HG03558 (cell line): ENCODE measurements around the gene AGFG1.
"Not testable (repeated sequence)": the region's sequence is repeated elsewhere in the genome, so short reads cannot be mapped to it uniquely, and the experiment has no call there.

Experiments
- ATAC-seq: cut with Tn5 transposase; IDR thresholded peaks from one replicate; pipeline ENCODE4 v1.9.1; 2021; ENCODE audit warnings: moderate number of reproducible peaks; ENCODE audit not compliant: unreplicated experiment; ENCODE audit errors: extremely low read depth

Gene AGFG1

DNA sequence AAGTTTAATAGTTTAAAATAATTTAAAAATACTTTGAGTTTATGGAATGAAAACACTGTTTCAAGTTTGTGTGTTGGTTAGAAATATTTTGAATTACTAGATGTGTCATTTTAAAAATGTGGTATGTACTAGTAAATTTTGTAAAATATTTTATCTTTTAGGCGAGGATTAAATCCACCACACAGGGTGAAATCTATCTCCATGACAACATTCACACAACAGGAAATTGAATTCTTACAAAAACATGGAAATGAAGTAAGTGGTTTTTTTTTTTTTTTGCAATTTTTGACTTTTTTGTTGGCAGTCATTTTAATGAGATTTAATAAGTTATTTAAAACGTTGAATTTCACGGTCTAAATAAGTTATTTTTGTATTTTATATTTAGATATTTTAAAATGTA is 19.4 kb downstream of the AGFG1 start:
- ATAC-seq: no peak

- ATAC-seq: no peak
These were observed 21.6 kb downstream of the AGFG1 start for GRCh38 chr2:227493524-227493923.

GRCh38 chr2:227497158-227497557 is 25.2 kb downstream of the AGFG1 start:
- no peak for ATAC-seq

DNA sequence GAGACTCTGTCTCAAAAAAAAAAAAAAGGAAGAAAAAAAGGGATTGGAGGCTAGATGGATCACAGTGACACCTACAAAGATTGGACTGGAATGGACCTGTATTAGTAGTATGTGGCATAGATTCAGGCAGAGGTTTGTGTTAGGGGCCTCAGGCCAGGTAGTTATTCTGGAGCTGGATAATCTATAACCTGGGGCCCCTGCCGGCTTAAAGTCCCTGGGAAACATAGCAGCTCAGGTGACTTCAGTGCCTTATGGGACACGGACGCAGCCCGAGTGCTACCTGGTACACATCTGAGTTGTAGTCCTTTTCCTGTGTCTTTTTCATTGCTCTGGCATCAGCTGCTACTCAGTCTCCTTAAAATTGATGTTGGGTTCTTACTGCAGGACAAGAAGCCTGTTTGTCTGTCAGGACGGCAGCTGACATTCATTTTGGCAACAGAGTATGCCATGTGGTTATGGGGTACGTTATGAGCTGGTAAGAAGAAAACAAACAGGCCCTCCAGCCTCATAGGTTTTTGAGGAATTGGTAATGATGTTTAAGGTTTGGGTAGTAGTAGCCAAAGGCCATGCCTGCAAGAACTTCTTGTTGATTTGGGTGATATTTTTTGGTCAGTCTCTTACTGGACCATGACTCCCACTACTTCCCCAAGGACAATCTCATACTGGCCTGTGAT is 27.8 kb downstream of the AGFG1 start:
- no peak for ATAC-seq

- no peak for ATAC-seq
These were observed 28.3 kb downstream of the AGFG1 start for GRCh38 chr2:227500301-227500630.

DNA sequence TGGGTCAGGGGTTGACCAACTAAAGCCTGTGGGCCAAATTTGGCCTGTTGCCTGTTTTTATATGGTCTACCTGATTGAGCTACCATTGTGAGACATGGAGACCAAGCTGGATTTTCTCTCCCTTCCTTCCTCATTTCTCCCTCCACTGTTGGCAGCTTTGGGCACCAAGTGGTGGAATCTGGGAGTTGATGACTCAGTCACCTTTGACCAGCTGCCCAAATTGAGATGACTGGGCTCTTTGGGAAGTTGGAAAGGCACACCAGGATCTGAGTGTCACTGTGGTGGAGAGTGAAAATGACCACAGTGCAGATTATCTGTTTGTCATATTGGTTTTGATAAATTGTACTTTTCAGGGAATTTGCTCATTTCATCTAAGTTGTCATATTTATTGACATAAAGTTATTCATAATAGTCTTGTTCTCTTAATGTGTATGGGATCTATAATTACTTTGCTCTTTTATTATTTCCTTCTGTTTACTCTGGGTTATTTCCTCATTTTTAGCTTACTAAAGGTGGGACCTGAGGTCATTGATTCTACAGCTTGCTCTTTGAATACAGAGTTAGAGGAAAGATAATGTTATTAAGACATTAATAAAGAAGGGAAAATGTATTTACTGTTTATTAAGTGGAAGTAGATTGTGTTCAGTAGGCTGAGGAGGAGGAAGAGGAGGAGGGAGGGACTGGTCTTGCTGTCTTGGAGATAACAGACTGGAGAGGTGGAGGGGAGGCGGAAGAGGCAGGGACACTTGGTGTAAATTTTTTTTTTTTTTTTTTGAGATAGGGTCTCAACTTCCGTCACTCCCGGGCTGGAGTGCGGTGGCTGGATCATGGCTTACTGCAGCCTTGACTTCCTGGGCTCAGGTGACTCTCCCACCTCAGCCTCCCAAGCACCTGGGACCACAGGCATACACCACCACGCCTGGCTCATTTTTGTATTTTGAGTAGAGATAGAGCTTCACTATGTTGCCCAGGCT is 31.8 kb downstream of the AGFG1 start:
- no peak for ATAC-seq

DNA sequence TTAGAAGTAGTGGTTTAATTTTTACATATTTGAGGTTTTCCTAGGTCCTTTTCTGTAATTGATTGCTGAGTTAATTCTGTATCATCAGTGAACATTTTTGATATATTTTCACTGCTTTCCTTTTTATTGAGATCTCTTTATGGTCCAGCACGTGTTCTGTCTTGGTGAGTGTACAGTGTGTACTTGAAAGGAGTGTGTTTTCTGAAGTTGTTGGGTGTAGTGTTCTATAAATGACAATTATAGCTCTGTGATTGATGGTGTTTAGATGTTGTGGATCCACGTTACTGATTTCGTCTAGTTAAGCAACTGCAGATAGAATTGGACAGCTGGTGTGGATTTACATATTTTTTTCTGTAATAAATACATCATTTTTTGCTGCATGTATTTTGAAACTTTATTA is 32.7 kb downstream of the AGFG1 start:
- ATAC-seq: no peak

DNA sequence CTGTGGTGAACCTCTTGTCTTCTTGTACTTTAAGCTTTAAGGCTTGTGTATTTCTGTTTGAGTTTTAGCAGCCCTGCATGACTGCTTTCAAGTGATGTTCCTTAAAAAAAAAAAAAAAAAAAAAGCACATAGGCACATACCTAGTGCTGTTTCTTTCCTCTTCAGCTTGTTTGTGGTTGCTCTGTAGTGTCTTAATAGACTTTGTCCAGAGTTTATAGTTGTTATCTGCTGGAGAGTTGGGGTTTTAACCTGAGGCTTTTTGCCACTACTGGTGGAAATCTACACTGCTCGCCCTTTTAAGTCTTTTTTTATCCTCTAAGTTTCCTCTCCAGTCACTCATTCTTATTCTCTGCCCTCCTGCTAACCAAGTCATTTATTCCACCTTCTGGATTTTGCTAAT is 34.5 kb downstream of the AGFG1 start:
- no peak for ATAC-seq

DNA sequence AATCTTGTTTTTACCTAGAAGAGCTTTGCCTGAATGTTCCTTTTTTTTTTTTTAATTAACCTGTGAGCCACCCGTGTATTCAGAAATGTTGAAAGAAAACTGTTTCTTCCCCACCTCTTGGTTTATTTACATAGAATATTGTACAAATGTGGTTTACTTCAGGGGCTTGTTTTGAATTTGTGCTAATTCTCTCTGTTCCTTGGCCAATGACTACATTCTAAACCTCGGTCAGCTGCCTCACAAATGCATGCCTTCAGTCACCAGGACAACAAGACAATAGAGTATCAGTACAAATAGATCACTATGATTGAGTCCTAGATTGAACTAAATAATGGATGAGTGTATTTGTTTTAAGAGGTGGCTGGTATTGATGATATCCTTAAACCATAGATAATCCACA is 36.0 kb downstream of the AGFG1 start:
- ATAC-seq: no peak

DNA sequence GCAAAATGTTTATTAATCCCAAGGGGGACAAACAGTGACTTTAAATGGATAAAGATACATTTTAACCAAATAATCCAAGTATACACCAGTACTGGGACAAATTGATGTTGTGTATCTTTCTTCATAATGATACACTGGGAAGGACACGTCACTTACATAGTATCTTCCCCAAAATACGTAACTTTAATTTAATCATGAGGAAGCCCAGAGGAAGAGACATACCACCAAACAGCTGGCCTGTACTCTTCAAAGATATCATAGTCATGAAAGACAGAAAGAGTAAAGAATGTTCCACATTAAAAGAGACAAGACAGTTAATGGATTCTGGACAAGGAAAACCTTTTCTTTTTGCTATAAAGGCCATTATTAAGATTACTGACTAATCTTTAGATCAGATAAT is 37.1 kb downstream of the AGFG1 start:
- no peak for ATAC-seq

DNA sequence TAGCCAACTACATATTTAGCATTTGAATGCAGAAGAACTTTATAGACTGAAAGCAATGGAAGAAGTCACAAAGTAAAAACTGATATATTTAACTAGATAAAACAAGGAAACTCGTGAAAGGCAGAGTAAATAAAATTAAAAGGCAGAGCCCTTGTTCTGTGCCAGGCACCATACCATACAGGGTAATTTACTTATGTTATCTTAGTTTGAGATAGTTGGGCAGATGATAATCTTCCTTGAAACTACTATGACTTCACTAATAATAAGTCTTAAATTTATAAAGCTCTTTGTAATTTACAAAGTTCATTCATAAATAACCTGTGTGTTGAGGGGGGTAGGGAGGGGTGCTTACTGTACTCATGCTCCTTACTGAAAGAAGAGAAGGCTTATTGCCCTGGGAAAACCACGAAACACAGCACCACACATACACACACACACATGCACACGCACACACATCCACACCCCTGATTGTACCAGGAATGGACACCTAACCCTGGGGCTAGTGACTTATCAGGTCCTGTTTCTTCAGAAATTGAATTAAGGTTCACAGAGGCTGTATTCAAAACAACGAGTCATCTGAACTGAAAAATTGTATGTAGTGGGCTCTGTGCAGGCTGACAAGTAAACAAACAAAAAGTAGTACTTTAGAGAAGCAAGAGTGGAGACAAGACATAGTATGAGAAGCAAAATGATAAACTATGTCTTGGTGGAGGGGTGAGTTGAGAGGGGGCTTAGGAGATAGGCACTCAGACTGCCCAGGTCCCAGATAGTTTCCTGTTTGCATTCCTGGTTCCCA is 38.1 kb downstream of the AGFG1 start:
- no peak for ATAC-seq

DNA sequence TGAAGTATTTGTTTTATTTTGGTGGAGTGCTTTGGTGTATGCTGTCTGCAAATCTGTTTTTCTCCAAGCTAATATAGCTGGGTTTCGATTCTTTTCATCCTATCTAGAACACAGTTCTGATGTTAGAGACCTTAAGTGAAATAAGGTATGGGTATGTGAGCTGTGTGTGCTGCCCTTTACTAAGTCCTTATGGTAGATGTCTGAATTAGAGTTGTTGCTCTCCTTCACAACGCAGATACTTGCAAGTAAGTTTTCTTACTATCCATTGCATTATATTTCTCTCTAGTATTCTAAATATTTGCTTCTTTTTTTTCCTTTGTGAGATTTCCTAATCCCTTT is 38.6 kb downstream of the AGFG1 start:
- ATAC-seq: no peak

- ATAC-seq: no peak
These were observed 39.4 kb downstream of the AGFG1 start for GRCh38 chr2:227511239-227511930.

- ATAC-seq: no peak
These were observed 40.0 kb downstream of the AGFG1 start for GRCh38 chr2:227511955-227512354.

GRCh38 chr2:227513113-227513512 is 41.2 kb downstream of the AGFG1 start:
- ATAC-seq: no peak

DNA sequence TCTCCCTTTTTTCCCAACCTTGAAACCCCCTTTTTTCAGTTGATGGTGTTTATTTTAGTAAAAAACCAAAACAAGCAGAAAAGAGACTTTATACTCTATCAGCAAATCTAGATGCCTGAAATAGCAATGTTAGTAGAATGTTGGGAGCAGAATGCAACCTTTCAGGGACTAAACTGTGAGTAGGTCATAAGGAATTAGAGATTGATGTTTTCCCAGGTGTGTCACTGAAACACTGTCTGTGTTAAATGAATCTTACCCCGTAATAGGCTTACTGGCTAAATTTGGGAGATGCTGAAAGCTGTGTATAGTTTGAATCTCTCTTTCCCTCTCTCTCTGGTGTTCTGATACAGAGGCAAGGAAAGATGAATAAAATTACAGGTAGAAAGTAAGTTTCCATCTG is 43.8 kb downstream of the AGFG1 start:
- ATAC-seq: no peak

GRCh38 chr2:227517724-227518123 is 45.8 kb downstream of the AGFG1 start:
- ATAC-seq: no peak

GRCh38 chr2:227518278-227518865 is 46.4 kb downstream of the AGFG1 start:
- not testable (repeated sequence) for ATAC-seq

DNA sequence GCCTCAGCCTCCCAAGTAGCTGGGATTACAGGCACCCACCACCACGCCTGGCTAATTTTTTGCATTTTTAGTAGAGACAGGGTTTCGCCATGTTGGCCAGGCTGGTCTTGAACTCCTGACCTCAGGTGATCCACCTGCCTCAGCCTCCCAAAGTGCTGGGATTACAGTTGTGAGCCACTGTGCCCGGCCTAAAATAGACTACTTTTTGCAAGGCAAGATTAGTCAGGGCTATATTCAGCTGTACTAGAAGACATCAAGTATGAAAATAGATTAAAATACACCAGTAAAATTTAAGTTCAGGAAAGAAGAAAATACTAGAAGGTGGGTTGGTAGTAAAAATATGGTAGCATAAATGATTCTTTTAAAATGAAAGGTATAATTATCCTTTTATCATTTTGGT is 49.2 kb downstream of the AGFG1 start:
- ATAC-seq: not testable (repeated sequence)

GRCh38 chr2:227524665-227525064 is 52.7 kb downstream of the AGFG1 start:
- ATAC-seq: no peak
